Inflammatory macrophage treated with lipopolysaccharide for 4 hours (primary cell): Measurements from ENCODE around the gene N4BP2.
A peak's percentile ranks its signal among the peaks of the same experiment; 100 is the strongest.

Experiments used
- DNase-seq: peaks from one replicate; pipeline ENCODE4 v3.0.0-alpha.2; 2020

The N4BP2 gene

DNA sequence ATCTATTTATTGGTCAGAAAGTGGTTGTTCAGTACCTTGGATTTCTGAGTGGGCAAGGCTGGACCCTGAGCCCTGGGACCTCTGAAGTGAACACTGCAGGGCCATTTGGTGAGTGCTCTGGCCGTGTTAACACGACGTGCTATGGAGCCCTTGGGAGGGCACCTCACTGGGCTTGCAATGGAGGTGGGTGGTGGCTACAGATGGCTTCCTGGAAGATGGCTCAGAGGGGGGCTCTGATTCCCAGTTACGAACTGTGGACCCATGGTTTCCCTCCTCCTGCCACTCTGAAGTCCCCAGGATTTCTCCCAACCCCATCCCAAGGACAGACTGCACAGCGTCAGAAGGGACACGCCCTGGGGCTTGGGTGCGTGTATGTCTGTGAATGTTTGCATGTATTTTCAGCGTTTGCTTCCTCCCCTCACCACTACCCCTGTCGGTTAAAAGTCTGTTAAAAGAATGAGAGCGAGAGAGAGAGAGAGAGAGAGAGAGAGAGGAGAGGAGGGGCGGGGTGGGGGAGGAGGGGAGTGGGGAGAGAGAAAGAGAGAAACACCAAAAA lies 136.4 kb downstream of the N4BP2 start:
- no peak for DNase-seq

GRCh38 chr4:40193578-40193977 lies 136.9 kb downstream of the N4BP2 start:
- DNase-seq = no peak

DNA sequence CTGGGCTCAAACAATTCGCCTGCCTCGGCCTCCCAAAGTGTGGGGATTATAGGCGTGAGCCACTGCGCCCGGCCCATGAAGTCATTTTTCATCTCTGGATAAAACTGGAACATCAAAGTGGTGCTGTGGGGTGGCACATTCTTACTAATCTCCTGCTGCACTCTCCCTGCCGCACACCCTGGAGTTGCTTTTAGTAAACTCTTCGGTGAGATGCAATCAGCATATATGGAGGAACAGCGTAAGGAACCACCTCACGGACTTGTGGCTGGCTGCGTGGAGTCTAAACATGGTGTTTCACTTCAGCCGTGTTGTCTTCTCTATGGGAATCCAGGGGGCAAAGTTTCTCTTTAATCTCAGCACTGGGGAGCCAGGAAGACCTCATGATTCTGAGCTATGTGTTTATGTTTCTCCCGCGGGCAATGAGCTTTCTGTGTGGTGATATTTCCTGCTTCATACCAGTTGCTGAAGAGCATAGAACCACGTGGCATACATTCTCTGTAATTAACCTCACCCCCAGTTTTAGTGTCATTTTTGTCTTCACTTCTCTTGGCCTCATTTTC lies 138.0 kb downstream of the N4BP2 start:
- DNase-seq = no peak

- no peak for DNase-seq
Measured at GRCh38 chr4:40195182-40196177, 138.8 kb downstream of the N4BP2 start.

DNA sequence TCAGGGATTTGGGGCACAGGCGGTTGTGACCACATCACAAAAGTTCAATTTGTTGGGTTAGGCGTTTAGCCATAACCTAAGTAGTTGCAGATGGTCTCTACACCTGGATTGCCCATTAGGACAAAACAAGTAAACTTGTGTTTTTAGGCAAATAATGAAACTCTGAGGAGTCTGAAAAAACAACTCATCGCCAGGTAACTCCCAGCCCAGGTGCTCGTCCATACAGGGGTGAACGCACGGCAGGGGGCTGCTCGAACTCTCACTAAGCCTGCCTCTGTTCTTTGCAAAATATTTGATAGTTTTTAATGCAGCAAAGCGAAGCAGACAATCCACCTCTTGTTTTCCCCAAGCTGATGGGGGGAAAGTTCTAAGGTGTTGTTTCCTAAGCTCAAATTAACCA lies 139.6 kb downstream of the N4BP2 start:
- no peak for DNase-seq

- DNase-seq = peak; percentile 31
Measured at GRCh38 chr4:40196724-40197281, 140.2 kb downstream of the N4BP2 start, which contains the start of gene RHOH. Gene RHOH, plus strand, starts transcription at chr4:40197031. Its CDS starts 46,356 bp downstream, at chr4:40243387.

DNA sequence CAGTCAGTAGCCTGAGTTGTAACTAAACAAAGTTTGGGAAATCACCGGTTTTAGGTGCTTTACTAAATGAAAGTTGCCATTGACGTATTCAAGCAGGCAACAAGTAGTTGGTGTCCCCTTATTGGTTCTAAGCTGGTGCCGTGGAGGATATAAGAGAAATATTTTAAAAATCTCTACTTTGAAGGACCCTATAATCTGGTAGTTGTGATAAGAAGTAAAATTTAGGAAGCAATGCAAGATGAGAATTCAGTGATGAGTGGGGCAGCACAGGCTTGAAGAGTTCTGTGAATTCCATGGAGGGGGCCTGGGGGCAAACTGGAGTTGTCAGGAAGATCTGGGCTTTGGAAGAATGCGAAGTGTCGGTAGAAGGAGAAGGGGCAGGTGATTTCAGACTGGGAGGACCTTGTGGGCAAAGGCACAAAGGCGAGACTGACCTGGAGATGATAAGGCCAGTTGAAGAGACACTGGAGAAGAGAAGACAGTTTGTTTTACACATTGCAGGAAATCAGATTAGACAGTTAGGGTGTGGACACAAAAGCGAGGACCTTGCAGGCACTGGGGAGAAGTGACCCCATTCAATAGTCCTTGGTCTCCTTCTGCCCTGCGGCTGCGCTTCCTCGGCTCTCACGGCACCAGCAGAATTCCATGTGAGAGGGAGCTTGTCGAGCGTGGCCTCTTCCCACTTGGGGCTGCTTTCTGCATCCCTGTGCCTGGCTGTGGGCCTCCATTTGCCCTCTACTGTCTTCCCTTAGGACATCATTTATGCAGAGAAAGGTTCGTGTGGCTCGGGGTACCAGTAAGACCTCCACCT lies 141.4 kb downstream of the N4BP2 start:
- no peak for DNase-seq

GRCh38 chr4:40199179-40199670 lies 142.6 kb downstream of the N4BP2 start:
- no peak for DNase-seq

DNA sequence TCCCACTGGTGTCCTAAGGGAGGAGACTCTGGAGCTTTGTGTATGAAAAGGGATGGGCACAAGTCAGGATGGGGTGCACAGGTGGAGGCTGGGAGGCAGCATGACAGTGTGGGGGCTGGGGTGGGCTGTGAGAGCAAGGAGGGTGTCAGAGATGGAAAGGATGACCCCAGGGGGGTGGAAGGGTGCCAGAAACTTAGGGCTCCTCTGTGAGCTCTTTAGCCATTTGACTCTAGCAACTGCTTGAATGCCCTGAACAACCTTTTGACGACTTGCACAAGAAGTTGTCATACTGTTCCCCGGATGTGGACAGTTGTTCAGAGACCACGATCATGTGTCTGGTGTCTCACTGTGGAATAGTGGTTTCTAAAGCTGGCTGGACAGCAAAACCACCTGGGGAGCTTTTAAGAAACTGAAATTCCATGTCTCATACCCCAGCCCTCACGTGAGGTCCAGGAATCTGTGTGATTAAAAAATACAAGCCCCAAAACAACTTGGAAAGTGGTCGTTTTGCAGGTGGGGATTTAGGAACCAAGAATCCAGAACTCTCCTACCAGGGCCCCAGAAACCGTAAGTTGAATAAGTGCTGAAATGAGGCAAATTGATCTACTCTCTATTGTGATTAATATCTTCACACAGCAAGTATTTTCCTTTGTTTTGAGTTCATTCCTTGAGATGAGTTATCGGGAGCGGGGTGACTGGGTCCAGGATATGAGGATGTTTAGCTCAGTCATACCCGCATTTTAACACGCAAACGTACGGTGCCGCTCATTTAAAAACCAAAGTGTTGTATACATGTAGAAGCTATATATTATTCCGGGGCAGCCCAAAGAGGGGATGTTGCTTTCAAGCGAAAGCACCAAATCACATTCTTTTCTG lies 143.6 kb downstream of the N4BP2 start:
- peak; percentile 89 for DNase-seq

- DNase-seq = peak; percentile 90
Measured at GRCh38 chr4:40200875-40201801, 144.5 kb downstream of the N4BP2 start.

DNA sequence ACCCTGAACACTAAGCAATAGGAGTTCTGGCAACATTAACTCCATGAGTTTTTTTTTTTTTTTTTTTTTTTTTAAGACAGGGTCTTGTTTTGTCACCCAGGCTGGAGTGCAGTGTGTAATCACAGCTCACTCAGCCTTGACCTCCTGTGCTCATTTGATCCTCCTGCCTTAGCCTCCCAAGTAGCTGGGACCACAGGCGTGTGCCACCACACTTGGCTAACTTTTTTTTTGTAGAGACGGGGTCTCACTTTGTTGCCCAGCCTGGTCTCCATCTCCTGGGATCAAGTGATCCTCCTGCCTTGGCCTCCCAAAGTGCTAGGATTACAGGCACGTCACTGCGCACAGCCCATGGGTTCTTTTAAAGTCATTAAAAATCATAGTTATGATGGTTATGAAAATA lies 145.2 kb downstream of the N4BP2 start:
- no peak for DNase-seq

DNA sequence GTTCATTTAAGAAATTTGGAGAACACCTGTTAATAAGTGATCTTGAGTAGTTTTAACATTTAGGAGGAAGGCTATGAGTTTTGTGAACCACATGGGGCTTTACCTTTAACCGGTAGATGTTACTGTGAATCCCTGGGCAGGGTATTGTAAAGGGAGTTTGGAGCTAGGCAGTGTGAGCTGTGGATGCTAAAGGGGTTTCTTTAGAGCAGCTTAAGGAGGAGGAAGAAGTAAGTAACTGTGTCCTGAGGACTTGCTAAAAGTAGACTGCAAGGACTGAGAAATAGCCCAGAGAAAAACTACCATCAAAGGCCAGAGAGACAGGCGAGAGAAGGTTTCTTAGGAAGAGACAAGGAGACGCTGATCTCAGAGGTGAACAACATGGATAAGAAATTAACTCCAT lies 145.8 kb downstream of the N4BP2 start:
- no peak for DNase-seq

DNA sequence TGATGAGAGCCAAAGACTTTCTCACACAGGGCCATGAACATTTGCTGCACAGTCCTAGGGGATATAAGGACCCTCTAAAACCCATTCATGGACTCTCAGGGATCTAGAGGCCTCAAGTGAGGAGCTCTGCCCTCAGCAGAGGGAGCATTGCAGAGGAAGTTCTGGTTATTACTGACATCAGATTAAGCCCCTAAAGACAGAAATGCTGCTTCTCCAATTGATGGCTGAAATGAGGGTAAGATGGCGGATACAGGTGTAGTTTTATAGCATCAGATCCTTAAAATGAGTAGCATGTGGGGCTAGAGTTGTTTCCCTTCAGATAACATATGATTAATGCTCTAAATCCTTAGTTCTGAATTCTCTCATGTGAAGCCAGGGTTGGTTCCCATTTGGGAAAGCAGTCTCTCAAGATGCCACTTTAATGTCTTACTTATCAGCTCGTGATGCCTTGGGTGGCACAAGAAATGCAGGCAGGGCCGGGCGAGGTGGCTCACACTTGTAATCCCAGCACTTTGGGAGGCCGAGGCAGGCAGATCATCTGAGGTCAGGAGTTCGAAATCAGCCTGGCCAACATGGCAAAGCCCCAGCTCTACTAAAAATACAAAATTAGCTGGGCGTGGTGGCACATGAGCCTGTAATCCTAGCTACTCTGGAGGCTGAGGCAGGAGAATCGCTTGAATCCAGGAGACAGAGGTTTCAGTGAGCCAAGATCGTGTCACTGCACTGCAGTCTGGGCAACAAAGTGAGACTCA lies 148.0 kb downstream of the N4BP2 start:
- DNase-seq = peak; percentile 35

GRCh38 chr4:40205259-40206198 lies 148.9 kb downstream of the N4BP2 start:
- DNase-seq = peak; percentile 96

DNA sequence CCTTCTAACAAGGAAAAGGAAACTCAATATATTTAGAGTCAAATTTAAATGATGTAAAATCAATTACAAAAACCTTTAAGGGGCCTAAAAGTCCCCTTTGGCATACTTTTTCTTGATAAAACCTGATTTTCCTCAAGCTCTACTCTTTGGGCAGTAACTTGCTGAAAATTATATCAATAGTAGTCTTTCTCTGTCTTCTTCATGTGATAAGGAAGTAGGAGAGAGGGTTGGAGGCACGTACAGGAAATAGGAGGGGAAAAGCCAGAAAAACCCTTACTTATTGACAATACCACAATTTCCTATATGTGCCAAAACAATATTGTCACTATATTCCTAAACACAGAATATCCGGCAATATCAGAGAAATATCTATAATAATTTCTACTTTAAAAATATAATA lies 149.8 kb downstream of the N4BP2 start:
- peak; percentile 72 for DNase-seq
